GM18907 (cell line): Measurements from ENCODE around the gene ZCCHC24.

Source experiments
- ATAC-seq: cut with Tn5 transposase; IDR thresholded peaks from one replicate; pipeline ENCODE4 v1.9.1; 2021; ENCODE audit warnings: mild to moderate bottlenecking, moderate library complexity; ENCODE audit not compliant: unreplicated experiment

ZCCHC24 gene

GRCh38 chr10:79400146-79401004 lies 45.0 kb downstream of the ZCCHC24 start:
- peak; percentile 66 for ATAC-seq

GRCh38 chr10:79399223-79399831 lies 46.1 kb downstream of the ZCCHC24 start:
- no peak for ATAC-seq

GRCh38 chr10:79398642-79399041 lies 46.8 kb downstream of the ZCCHC24 start:
- ATAC-seq = no peak

- no peak for ATAC-seq
Measured at GRCh38 chr10:79397575-79398303, 47.7 kb downstream of the ZCCHC24 start.

- no peak for ATAC-seq
Measured at GRCh38 chr10:79397051-79397450, 48.4 kb downstream of the ZCCHC24 start.

GRCh38 chr10:79396520-79396919 lies 48.9 kb downstream of the ZCCHC24 start:
- ATAC-seq = no peak

- ATAC-seq = no peak
Measured at GRCh38 chr10:79394664-79395063, 50.8 kb downstream of the ZCCHC24 start.

- ATAC-seq = no peak
Measured at GRCh38 chr10:79393924-79394610, 51.4 kb downstream of the ZCCHC24 start.

GRCh38 chr10:79393221-79393923 lies 52.1 kb downstream of the ZCCHC24 start:
- no peak for ATAC-seq

GRCh38 chr10:79392506-79393176 lies 52.8 kb downstream of the ZCCHC24 start:
- no peak for ATAC-seq

- no peak for ATAC-seq
Measured at GRCh38 chr10:79392020-79392398, 53.4 kb downstream of the ZCCHC24 start.

- ATAC-seq = no peak
Measured at GRCh38 chr10:79391231-79392019, 54.0 kb downstream of the ZCCHC24 start.

GRCh38 chr10:79390551-79391229 lies 54.7 kb downstream of the ZCCHC24 start:
- ATAC-seq = no peak

- no peak for ATAC-seq
Measured at GRCh38 chr10:79390057-79390456, 55.4 kb downstream of the ZCCHC24 start.

GRCh38 chr10:79387974-79388850 lies 57.2 kb downstream of the ZCCHC24 start:
- ATAC-seq = no peak

GRCh38 chr10:79387466-79387973 lies 57.9 kb downstream of the ZCCHC24 start:
- ATAC-seq = no peak
